EH (cell line): Measurements from ENCODE around the gene PTBP1.
A peak's percentile ranks its signal among the peaks of the same experiment; 100 is the strongest.
"Not testable (repeated sequence)": the region's sequence is repeated elsewhere in the genome, so short reads cannot be mapped to it uniquely, and the experiment has no call there.

Experiments
- DNase-seq: peaks from one replicate; pipeline ENCODE4 v3.0.0-alpha.2; 2015; ENCODE audit warnings: low read depth

The PTBP1 gene

GRCh38 chr19:829129-829758, 32.0 kb downstream of the PTBP1 start:
- DNase-seq = no peak

- no peak for DNase-seq
Observed at GRCh38 chr19:831407-832369, 34.4 kb downstream of the PTBP1 start.

- DNase-seq = no peak
Observed at GRCh38 chr19:834216-834615, 37.0 kb downstream of the PTBP1 start.

GRCh38 chr19:835210-835810, 38.1 kb downstream of the PTBP1 start:
- no peak for DNase-seq

GRCh38 chr19:840519-841206, 43.4 kb downstream of the PTBP1 start, which contains the start of gene PRTN3:
Gene PRTN3 (plus strand): TSS chr19:840999. CDS start chr19:841009, 10 bp downstream.
- DNase-seq = no peak

- not testable (repeated sequence) for DNase-seq
Observed at GRCh38 chr19:842802-843179, 45.5 kb downstream of the PTBP1 start.

GRCh38 chr19:843180-843835, 46.1 kb downstream of the PTBP1 start:
- DNase-seq = peak; percentile 16

- no peak for DNase-seq
Observed at GRCh38 chr19:843836-844545, 46.7 kb downstream of the PTBP1 start.

GRCh38 chr19:844546-844971, 47.3 kb downstream of the PTBP1 start:
- no peak for DNase-seq

GRCh38 chr19:845707-846521, 48.7 kb downstream of the PTBP1 start:
- no peak for DNase-seq

- DNase-seq = no peak
Observed at GRCh38 chr19:848386-848921, 51.2 kb downstream of the PTBP1 start.

GRCh38 chr19:849195-849594, 51.9 kb downstream of the PTBP1 start:
- not testable (repeated sequence) for DNase-seq

GRCh38 chr19:850221-850978, 53.1 kb downstream of the PTBP1 start:
- DNase-seq = peak; percentile 95

GRCh38 chr19:850979-851335, 53.7 kb downstream of the PTBP1 start:
- DNase-seq = no peak

- no peak for DNase-seq
Observed at GRCh38 chr19:852136-853013, 55.1 kb downstream of the PTBP1 start, which contains the start of gene ELANE. Gene ELANE (plus strand): TSS chr19:852303. CDS start chr19:852329, 26 bp downstream.

GRCh38 chr19:853014-853585, 55.8 kb downstream of the PTBP1 start:
- no peak for DNase-seq

GRCh38 chr19:853614-854220, 56.5 kb downstream of the PTBP1 start:
- not testable (repeated sequence) for DNase-seq
